GM12878 (cell line): ENCODE results near the gene ERC1.

Experiments used
- BMI1 ChIP-seq: fragments of 450-650 bp; IDR thresholded peaks from 2 replicates; pipeline ENCODE4 v1.6.1; 2016; ENCODE audit warnings: mild to moderate bottlenecking, moderate library complexity, borderline replicate concordance
- TF ChIP-seq, protein P1 (sequence below): IDR thresholded peaks from 2 replicates; pipeline ENCODE4 v1.6.1; 2012; ENCODE audit warnings: mild to moderate bottlenecking, low read depth, low read length

DNA sequence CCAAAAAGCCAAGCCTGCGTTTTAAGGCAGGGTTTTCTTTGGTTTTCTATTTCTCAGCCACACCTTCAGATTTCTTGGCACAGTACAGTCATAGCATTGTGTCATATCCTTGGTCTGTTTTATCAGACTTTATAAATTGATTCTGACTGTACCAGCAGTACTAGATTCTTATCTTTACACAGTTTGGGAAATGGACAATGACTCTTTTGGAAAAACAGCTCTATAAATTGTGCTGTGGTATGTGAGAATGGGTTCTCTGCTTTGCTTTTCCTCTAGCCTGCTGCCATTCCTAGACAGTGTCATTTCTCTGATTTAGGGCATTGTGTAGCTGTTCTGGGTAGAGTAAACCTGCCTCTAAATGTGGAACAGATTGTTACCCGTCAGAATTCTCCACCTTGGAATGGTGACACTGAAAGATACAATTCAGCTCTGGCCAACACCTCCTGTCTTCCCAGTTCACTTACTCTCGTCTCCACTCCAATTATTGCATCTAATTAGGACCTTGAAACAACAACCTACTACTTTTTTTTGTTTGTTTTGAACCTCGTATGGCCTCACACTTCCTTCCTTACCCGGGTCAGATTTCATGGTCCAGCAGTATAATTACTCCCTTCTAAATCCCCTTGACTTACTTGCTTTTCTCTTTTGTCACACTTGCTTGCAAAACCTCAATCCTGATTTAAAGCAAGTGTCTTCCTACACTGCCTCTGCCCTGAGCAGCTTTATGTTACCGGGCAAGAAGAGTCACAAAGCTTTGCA, 226.3 kb downstream of the ERC1 start:
- TF ChIP-seq, protein P1, sequence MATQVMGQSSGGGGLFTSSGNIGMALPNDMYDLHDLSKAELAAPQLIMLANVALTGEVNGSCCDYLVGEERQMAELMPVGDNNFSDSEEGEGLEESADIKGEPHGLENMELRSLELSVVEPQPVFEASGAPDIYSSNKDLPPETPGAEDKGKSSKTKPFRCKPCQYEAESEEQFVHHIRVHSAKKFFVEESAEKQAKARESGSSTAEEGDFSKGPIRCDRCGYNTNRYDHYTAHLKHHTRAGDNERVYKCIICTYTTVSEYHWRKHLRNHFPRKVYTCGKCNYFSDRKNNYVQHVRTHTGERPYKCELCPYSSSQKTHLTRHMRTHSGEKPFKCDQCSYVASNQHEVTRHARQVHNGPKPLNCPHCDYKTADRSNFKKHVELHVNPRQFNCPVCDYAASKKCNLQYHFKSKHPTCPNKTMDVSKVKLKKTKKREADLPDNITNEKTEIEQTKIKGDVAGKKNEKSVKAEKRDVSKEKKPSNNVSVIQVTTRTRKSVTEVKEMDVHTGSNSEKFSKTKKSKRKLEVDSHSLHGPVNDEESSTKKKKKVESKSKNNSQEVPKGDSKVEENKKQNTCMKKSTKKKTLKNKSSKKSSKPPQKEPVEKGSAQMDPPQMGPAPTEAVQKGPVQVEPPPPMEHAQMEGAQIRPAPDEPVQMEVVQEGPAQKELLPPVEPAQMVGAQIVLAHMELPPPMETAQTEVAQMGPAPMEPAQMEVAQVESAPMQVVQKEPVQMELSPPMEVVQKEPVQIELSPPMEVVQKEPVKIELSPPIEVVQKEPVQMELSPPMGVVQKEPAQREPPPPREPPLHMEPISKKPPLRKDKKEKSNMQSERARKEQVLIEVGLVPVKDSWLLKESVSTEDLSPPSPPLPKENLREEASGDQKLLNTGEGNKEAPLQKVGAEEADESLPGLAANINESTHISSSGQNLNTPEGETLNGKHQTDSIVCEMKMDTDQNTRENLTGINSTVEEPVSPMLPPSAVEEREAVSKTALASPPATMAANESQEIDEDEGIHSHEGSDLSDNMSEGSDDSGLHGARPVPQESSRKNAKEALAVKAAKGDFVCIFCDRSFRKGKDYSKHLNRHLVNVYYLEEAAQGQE: no peak
- TF ChIP-seq BMI1: no peak
